ENCODE results near the gene PTPRG. TPM values are rescaled to one million over a fixed set of nuclear protein-coding genes. Genes with fewer than 3 reads are reported as not detected.

Gene PTPRG
- total RNA-seq, 4 donors from 2014 or later, result 11.0 to 18.5 (median 14.9) TPM

GRCh38 chr3:62246985-62247384, 685.6 kb downstream of the PTPRG start:
- DNase-seq (ENCODE audit: low spot score in 2 of 2), result no peak
- Histone ChIP-seq H3K9me3 (no peaks in the 10 kb centered on the region), H3K27me3 (no peaks in the 10 kb centered on the region), H3K4me1 (no peaks in the 10 kb centered on the region), H3K4me3 (no peak overlapping the region), H3K27ac (no peak overlapping the region), H3K36me3 (peaks cover 4% of the 10 kb centered on the region)
- no peak for TF ChIP-seq CTCF (IDR thresholded peaks at IDR 0.05)
- TF ChIP-seq POLR2A (IDR thresholded peaks at IDR 0.05), result no peak
- no peak for TF ChIP-seq POLR2AphosphoS5 (IDR thresholded peaks at IDR 0.05)
- TF ChIP-seq EP300 (IDR thresholded peaks at IDR 0.05), result no peak
- 100% methylated on average over 1 of the region's 1 CpG for WGBS

- no peak overlapping the region for H3K4me3 ChIP-seq
- no peaks in the 10 kb centered on the region for H3K36me3 ChIP-seq
- TF ChIP-seq EP300 (IDR thresholded peaks at IDR 0.05) (no peak), CTCF (IDR thresholded peaks at IDR 0.05) (no peak), POLR2A (IDR thresholded peaks at IDR 0.05) (no peak), POLR2AphosphoS5 (IDR thresholded peaks at IDR 0.05) (no peak)
- no peaks in the 10 kb centered on the region for H3K9me3 ChIP-seq
- H3K4me1 ChIP-seq, result peaks cover 3% of the 10 kb centered on the region
- no peak overlapping the region for H3K27ac ChIP-seq
- no peak for DNase-seq (ENCODE audit: low spot score in 2 of 2)
- no peaks in the 10 kb centered on the region for H3K27me3 ChIP-seq
- WGBS, result 89% methylated on average over 1 of the region's 1 CpG
These were observed 687.5 kb downstream of the PTPRG start for GRCh38 chr3:62248734-62249483.

GRCh38 chr3:62249484-62249776, 688.1 kb downstream of the PTPRG start:
- no peaks in the 10 kb centered on the region for H3K27me3 ChIP-seq
- WGBS, result 78% methylated on average over 1 of the region's 1 CpG
- H3K4me1 ChIP-seq, result peaks cover 3% of the 10 kb centered on the region
- H3K4me3 ChIP-seq, result no peak overlapping the region
- no peak for TF ChIP-seq POLR2A (IDR thresholded peaks at IDR 0.05)
- TF ChIP-seq CTCF (IDR thresholded peaks at IDR 0.05), result no peak
- no peak for TF ChIP-seq EP300 (IDR thresholded peaks at IDR 0.05)
- no peaks in the 10 kb centered on the region for H3K9me3 ChIP-seq
- H3K36me3 ChIP-seq, result no peaks in the 10 kb centered on the region
- DNase-seq (ENCODE audit: low spot score in 2 of 2), result no peak
- H3K27ac ChIP-seq, result no peak overlapping the region

GRCh38 chr3:62249855-62250543, 688.6 kb downstream of the PTPRG start:
- WGBS, result 93% methylated on average over 2 of the region's 2 CpGs
- no peak overlapping the region for H3K27ac ChIP-seq
- TF ChIP-seq CTCF (IDR thresholded peaks at IDR 0.05) (no peak), POLR2AphosphoS5 (IDR thresholded peaks at IDR 0.05) (no peak), POLR2A (IDR thresholded peaks at IDR 0.05) (no peak), EP300 (IDR thresholded peaks at IDR 0.05) (no peak)
- no peaks in the 10 kb centered on the region for H3K27me3 ChIP-seq
- H3K4me1 ChIP-seq, result peaks cover 3% of the 10 kb centered on the region
- H3K4me3 ChIP-seq, result no peak overlapping the region
- DNase-seq (ENCODE audit: low spot score in 2 of 2), result no peak
- no peaks in the 10 kb centered on the region for H3K36me3 ChIP-seq
- H3K9me3 ChIP-seq, result no peaks in the 10 kb centered on the region

- DNase-seq (ENCODE audit: low spot score in 2 of 2), result no peak
- Histone ChIP-seq H3K27ac (no peak overlapping the region), H3K9me3 (no peaks in the 10 kb centered on the region), H3K36me3 (no peaks in the 10 kb centered on the region), H3K27me3 (no peaks in the 10 kb centered on the region), H3K4me3 (no peak overlapping the region), H3K4me1 (peaks cover 3% of the 10 kb centered on the region)
- TF ChIP-seq EP300 (IDR thresholded peaks at IDR 0.05) (no peak), POLR2AphosphoS5 (IDR thresholded peaks at IDR 0.05) (no peak), POLR2A (IDR thresholded peaks at IDR 0.05) (no peak)
- 33% methylated on average over 2 of the region's 2 CpGs for WGBS
These were observed 691.2 kb downstream of the PTPRG start for GRCh38 chr3:62252438-62253157.

All from suprapubic skin (tissue), 4 donors.